Measurements from ENCODE around the gene TTC5.
"Not testable (repeated sequence)": the region's sequence is repeated elsewhere in the genome, so short reads cannot be mapped to it uniquely, and the experiment has no call there.

The TTC5 gene, protein sequence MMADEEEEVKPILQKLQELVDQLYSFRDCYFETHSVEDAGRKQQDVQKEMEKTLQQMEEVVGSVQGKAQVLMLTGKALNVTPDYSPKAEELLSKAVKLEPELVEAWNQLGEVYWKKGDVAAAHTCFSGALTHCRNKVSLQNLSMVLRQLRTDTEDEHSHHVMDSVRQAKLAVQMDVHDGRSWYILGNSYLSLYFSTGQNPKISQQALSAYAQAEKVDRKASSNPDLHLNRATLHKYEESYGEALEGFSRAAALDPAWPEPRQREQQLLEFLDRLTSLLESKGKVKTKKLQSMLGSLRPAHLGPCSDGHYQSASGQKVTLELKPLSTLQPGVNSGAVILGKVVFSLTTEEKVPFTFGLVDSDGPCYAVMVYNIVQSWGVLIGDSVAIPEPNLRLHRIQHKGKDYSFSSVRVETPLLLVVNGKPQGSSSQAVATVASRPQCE

GRCh38 chr14:20305265-20306078, at the start of gene TTC5:
TTC5 (minus strand) TSS chr14:20305951; CDS start chr14:20305937, 14 bp downstream.
- in situ Hi-C loops (cut with MboI; ENCODE audit: low sequenced_read_pairs), result no loop called here

DNA sequence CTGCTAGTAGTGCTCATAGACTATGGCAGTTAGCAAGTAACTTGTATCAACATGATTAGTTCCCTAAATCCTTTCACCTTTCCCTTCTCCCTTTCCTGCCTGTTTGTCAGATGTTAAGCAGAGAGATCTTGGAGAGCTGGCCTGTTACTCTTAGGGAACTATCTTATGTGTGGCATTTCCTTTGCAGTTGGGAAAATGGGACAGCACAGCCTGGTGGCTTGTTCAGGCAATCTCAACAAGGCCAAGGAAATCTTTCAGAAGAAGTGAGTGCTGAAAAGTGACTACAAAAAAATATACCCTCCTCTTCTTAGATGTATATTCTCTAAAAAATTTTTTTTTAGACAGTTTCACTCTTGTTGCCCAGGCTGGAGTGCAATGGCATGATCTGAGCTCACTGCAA, 45.1 kb upstream of the TTC5 start:
- in situ Hi-C loops (cut with MboI; ENCODE audit: low sequenced_read_pairs), result no loop called here

- in situ Hi-C loops (cut with MboI; ENCODE audit: low sequenced_read_pairs), result no loop called here
Measured at GRCh38 chr14:20350282-20350681, 44.5 kb upstream of the TTC5 start.

DNA sequence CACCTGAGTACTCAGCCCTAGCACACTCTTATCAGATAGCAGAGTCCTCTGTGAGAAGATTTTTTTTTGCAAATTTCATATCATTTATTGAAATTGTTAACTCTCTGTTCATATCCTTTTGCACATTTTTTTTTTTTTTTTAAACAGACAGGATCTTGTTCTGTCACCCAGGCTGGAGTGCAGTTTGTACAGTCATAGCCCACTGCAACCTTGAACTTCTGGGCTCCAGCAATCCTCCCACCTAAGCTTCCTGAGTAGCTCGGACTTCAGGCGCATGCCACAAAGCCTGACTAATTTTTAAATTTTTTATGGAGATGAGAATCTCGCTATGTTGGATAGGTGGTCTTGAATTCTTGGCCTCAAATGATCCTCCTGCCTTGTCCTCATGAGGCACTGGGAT, 42.0 kb upstream of the TTC5 start:
- in situ Hi-C loops (cut with MboI; ENCODE audit: low sequenced_read_pairs), result no loop called here

DNA sequence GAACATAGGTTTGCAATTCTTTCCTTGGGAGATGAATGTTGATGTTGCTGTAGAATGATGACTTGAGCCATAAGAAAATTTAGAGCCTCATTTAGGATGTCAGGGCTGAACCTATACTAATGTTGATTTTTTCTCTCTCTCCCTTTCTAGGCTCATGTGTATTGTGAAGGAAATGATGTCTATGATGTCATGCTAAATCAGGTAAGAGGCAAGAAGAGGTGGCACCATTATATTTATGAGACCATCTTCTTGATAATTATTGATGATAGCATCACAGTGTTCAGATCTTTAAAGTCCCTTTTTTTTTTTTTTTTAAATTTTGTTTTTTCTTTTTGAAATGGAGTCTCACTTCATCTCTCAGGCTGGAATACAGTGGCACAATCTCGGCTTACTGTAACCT, 41.0 kb upstream of the TTC5 start:
- in situ Hi-C loops (cut with MboI; ENCODE audit: low sequenced_read_pairs), result no loop called here

- in situ Hi-C loops (cut with MboI; ENCODE audit: low sequenced_read_pairs), result no loop called here
Measured at GRCh38 chr14:20345366-20345765, 39.6 kb upstream of the TTC5 start.

DNA sequence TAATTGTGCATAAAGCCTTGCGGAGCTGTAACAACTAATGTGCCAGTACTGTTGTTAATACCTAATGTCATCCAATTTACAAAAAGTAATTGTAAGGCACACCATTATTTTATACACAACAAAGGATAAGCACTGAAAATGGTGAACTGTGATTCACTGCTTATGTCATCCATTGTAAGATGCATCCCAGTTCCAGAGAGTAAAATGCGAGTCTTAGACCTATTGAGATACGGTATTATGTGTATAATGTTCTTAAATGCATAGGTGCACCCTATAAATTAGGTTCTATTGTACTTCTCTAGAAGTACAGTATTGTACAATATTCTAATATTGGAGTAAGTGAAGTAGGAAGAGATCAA, 38.1 kb upstream of the TTC5 start:
- in situ Hi-C loops (cut with MboI; ENCODE audit: low sequenced_read_pairs), result no loop called here

DNA sequence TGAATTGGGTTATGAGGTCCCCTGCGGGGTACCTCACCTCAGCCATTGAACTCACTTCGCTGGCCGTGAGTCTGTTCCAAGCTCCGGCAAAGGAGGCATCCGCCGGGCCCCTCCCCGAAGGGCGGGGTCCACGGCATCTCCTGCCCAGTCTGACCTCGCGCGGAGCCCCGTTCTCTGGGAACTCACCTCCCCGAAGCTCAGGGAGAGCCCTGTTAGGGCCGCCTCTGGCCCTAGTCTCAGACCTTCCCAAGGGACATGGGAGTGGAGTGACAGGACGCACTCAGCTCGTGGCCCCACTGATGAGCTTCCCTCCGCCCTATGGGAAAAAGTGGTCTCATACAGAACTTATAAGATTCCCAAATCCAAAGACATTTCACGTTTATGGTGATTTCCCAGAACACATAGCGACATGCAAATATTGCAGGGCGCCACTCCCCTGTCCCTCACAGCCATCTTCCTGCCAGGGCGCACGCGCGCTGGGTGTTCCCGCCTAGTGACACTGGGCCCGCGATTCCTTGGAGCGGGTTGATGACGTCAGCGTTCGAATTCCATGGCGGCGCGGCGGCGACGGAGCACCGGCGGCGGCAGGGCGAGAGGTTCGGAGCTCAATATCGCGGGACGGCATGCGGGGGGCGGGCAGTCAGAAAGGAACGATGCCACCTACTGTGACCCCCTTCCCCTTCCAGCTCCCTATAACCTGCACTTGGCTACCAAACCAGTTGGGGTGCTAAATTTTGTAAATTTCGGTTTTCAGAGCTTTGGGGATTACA, 37.5 kb upstream of the TTC5 start, which contains the start of gene PARP2:
Gene PARP2, plus strand, starts transcription at position 544 of the 770 bp plus-strand sequence. Its CDS starts 7 bp downstream, at position 551.
- in situ Hi-C loops (cut with MboI; ENCODE audit: low sequenced_read_pairs), result no loop called here

- in situ Hi-C loops (cut with MboI; ENCODE audit: low sequenced_read_pairs), result no loop called here
Measured at GRCh38 chr14:20341646-20342045, 35.9 kb upstream of the TTC5 start.

GRCh38 chr14:20341032-20341431, 35.3 kb upstream of the TTC5 start:
- in situ Hi-C loops (cut with MboI; ENCODE audit: low sequenced_read_pairs), result not testable (repeated sequence)

GRCh38 chr14:20334017-20334416, 28.3 kb upstream of the TTC5 start:
- in situ Hi-C loops (cut with MboI; ENCODE audit: low sequenced_read_pairs), result no loop called here

DNA sequence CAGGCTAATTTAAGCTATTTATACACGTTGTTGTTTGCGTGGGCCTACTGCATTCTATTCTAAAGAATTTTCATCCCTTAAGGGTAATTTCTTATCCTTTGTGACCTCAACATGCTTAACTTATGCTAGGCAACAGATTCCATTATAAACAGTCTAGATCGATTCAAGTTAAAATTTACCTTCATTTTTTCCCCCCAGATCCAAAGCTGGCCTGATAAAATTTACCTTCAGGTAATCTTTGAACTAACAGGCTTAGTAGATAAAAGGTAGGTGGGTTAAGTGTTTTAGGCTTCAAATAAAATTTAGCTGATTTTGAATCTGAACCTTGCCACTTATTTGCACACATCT, 27.7 kb upstream of the TTC5 start:
- in situ Hi-C loops (cut with MboI; ENCODE audit: low sequenced_read_pairs), result no loop called here

- in situ Hi-C loops (cut with MboI; ENCODE audit: low sequenced_read_pairs), result no loop called here
Measured at GRCh38 chr14:20332788-20333493, 27.2 kb upstream of the TTC5 start, which contains the start of gene CCNB1IP1. CCNB1IP1 (minus strand) TSS chr14:20333279; CDS start chr14:20316523, 16,756 bp downstream.

DNA sequence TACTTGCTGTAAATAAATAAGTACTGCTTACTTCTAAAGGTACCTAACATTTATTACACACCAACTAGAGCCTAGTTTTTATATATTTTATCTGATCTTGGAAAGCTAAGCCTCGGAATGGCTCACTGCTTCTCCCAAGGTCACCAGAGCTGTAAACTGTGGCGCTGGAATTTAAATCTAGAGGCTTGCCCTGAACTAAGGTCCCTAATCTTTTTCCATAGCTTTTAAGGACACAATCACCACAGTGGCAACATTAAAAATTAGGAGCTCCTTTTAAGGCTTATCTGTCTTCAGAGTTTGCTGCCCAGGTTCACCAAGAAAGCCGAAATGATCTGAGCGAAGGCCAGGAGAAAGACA, 26.7 kb upstream of the TTC5 start:
- in situ Hi-C loops (cut with MboI; ENCODE audit: low sequenced_read_pairs), result no loop called here

- in situ Hi-C loops (cut with MboI; ENCODE audit: low sequenced_read_pairs), result no loop called here
Measured at GRCh38 chr14:20331053-20331613, 25.4 kb upstream of the TTC5 start.

GRCh38 chr14:20329355-20329754, 23.6 kb upstream of the TTC5 start:
- in situ Hi-C loops (cut with MboI; ENCODE audit: low sequenced_read_pairs), result no loop called here

GRCh38 chr14:20328705-20329104, 23.0 kb upstream of the TTC5 start:
- in situ Hi-C loops (cut with MboI; ENCODE audit: low sequenced_read_pairs), result no loop called here

GRCh38 chr14:20327005-20327869, 21.5 kb upstream of the TTC5 start:
- in situ Hi-C loops (cut with MboI; ENCODE audit: low sequenced_read_pairs), result no loop called here

GRCh38 chr14:20317720-20318119, 12.0 kb upstream of the TTC5 start:
- in situ Hi-C loops (cut with MboI; ENCODE audit: low sequenced_read_pairs), result no loop called here
